Tibial nerve (tissue), 4 donors: ENCODE measurements around the gene MBNL2.

Experiments
- CTCF ChIP-seq, 5 experiments: fragments of 200-600 bp in 3 of 5; fragments of 450-650 bp in 2 of 5; sonication (generic) in 3 of 5; IDR thresholded peaks; one replicate each; pipeline ENCODE4 v1.5.1; 2016 to 2019; ENCODE audit warnings: antibody characterized with exemption in 5 of 5, mild to moderate bottlenecking in 3 of 5, moderate library complexity in 2 of 5
- EP300 ChIP-seq, 2 donors: sonication (generic); formaldehyde crosslinking; IDR thresholded peaks; one replicate each; pipeline ENCODE4 v1.6.1; 2017; ENCODE audit warnings: antibody characterized with exemption in 2 of 2, mild to moderate bottlenecking in 1 of 2
- POLR2A ChIP-seq, 2 donors: fragments of 450-650 bp; IDR thresholded peaks; one replicate each; pipeline ENCODE4 v1.6.1; 2017; ENCODE audit warnings: antibody characterized with exemption in 2 of 2, mild to moderate bottlenecking in 2 of 2, moderate library complexity in 2 of 2

- TF ChIP-seq CTCF (IDR thresholded peaks at IDR 0.05), result no peak
- no peak for TF ChIP-seq EP300 (IDR thresholded peaks at IDR 0.05)
- TF ChIP-seq POLR2A (IDR thresholded peaks at IDR 0.05), result no peak
These were observed 10.8 kb upstream of the MBNL2 start for GRCh38 chr13:97211300-97211699.
